B cell (primary cell): ENCODE data around the gene PSMB3. TPM values are rescaled to one million over a fixed set of nuclear protein-coding genes. Genes with fewer than 3 reads are reported as not detected.

Experiments
- ATAC-seq: fragments of 200-7000 bp; cut with Tn5 transposase; one replicate; pipeline ENCODE4 v1.10.0; 2021; ENCODE audit warnings: low read depth, mild to moderate bottlenecking, moderate number of reproducible peaks, moderate library complexity
- CTCF ChIA-PET: fragments of 350-600 bp; sonication (Branson Sonifier 250); formaldehyde crosslinking; loops from one replicate; lab custom pipeline; 2021; ENCODE audit warnings: antibody characterized with exemption, inconsistent platforms; lab: Charles Lee
- POLR2A ChIA-PET: fragments of 350-600 bp; sonication (Branson Sonifier 250); formaldehyde crosslinking; loops from one replicate; lab custom pipeline; 2021; ENCODE audit warnings: antibody characterized with exemption; lab: Charles Lee
- DNase-seq: peaks from one replicate; pipeline ENCODE4 v3.0.0; 2013
- H2AFZ ChIP-seq: 2 replicates; pipeline ENCODE4 v1.6.1; 2012; ENCODE audit warnings: mild to moderate bottlenecking, low read depth, low read length; ENCODE audit not compliant: insufficient read depth, poor library complexity, severe bottlenecking
- H3K27ac ChIP-seq, 2 donors: 1 replicate in 1 of 2; 2 replicates in 1 of 2; pipeline ENCODE4 v1.5.1; 2012 to 2013; ENCODE audit warnings: low read length in 2 of 2, mild to moderate bottlenecking in 2 of 2, moderate library complexity in 1 of 2
- H3K27me3 ChIP-seq, 4 experiments: fragments of 200-600 bp in 1 of 4; sonication (generic) in 1 of 4; replicated peaks in 1 of 4; 1 replicate in 2 of 4; 2 replicates in 2 of 4; pipeline versions ENCODE4 v1.6.1 to v1.7.0; 2013 to 2016; ENCODE audit warnings: low read length in 3 of 4, mild to moderate bottlenecking in 2 of 4, mixed read lengths in 1 of 4, moderate library complexity in 1 of 4; ENCODE audit not compliant: insufficient read depth in 4 of 4, control insufficient read depth in 3 of 4; ENCODE audit errors: control extremely low read depth in 1 of 4
- H3K36me3 ChIP-seq, 2 experiments: replicated peaks in 1 of 2; 1 replicate in 1 of 2; 2 replicates in 1 of 2; pipeline versions ENCODE4 v1.6.1 to v1.7.1; 2013; ENCODE audit warnings: low read length in 1 of 2; ENCODE audit not compliant: insufficient read depth in 2 of 2, control insufficient read depth in 1 of 2; ENCODE audit errors: control extremely low read depth in 1 of 2, extremely low read depth in 1 of 2
- H3K4me1 ChIP-seq, 2 donors: fragments of 200-600 bp in 1 of 2; sonication (generic) in 1 of 2; 1 replicate in 1 of 2; 2 replicates in 1 of 2; pipeline versions ENCODE4 v1.5.1 to v1.6.1; 2013 to 2017; ENCODE audit warnings: low read length in 2 of 2; ENCODE audit not compliant: control insufficient read depth in 2 of 2, insufficient read depth in 2 of 2
- H3K4me2 ChIP-seq: replicated peaks from 2 replicates; pipeline ENCODE3; 2012; ENCODE audit warnings: mild to moderate bottlenecking, low read depth, low read length; ENCODE audit not compliant: poor library complexity, severe bottlenecking
- H3K4me3 ChIP-seq, 5 experiments: fragments of 200-600 bp in 1 of 5; sonication (generic) in 1 of 5; 1 replicate in 3 of 5; 2 replicates in 2 of 5; pipeline versions ENCODE4 v1.5.1 to v1.7.0; 2011 to 2016; ENCODE audit warnings: low read length in 4 of 5, mild to moderate bottlenecking in 4 of 5, low read depth in 2 of 5, control low read depth in 1 of 5, moderate library complexity in 1 of 5; ENCODE audit not compliant: insufficient read depth in 1 of 5; ENCODE audit errors: control extremely low read depth in 1 of 5, extremely low read depth in 1 of 5
- H3K79me2 ChIP-seq: fragments of 200-600 bp; sonication (generic); one replicate; pipeline ENCODE4 v1.6.0; 2016; ENCODE audit warnings: low read length; ENCODE audit not compliant: control insufficient read depth, insufficient read depth
- H3K9ac ChIP-seq: fragments of 200-600 bp; sonication (generic); 2 replicates; pipeline ENCODE4 v1.6.1; 2017; ENCODE audit warnings: mild to moderate bottlenecking, low read length, moderate library complexity
- H3K9me3 ChIP-seq, 3 donors: one replicate each; pipeline versions ENCODE4 v1.6.1 to v1.7.1; 2013; ENCODE audit warnings: low read length in 2 of 3; ENCODE audit not compliant: control insufficient read depth in 2 of 3, insufficient read depth in 1 of 3; ENCODE audit errors: control extremely low read depth in 1 of 3
- H4K20me1 ChIP-seq: 2 replicates; pipeline ENCODE4 v1.6.0; 2012; ENCODE audit warnings: mild to moderate bottlenecking, low read length; ENCODE audit not compliant: insufficient read depth, control insufficient read depth, poor library complexity, severe bottlenecking
- H3K27ac Mint-ChIP-seq: one replicate; pipeline ENCODE4 v1.8.0; 2021; ENCODE audit warnings: mixed read lengths
- H3K27me3 Mint-ChIP-seq: one replicate; pipeline ENCODE4 v1.8.0; 2021; ENCODE audit warnings: mixed read lengths
- H3K4me1 Mint-ChIP-seq: one replicate; pipeline ENCODE4 v1.8.0; 2021; ENCODE audit warnings: mixed read lengths
- H3K4me3 Mint-ChIP-seq: one replicate; pipeline ENCODE4 v1.8.0; 2021; ENCODE audit warnings: mixed read lengths
- H3K9me3 Mint-ChIP-seq: one replicate; pipeline ENCODE4 v1.8.0; 2022; ENCODE audit warnings: mixed read lengths; ENCODE audit not compliant: insufficient read depth
- CTCF ChIP-seq: fragments of 200-600 bp; IDR thresholded peaks from one replicate; pipeline ENCODE4 v1.8.0; 2022; ENCODE audit warnings: antibody characterized with exemption, mild to moderate bottlenecking
- EZH2 ChIP-seq: IDR thresholded peaks from 2 replicates; pipeline ENCODE4 v1.6.1; 2012; ENCODE audit warnings: borderline replicate concordance, low read depth, mild to moderate bottlenecking, moderate library complexity, low read length; ENCODE audit not compliant: insufficient read depth, poor library complexity, severe bottlenecking
- WGBS: methylation state at CpG from one replicate; pipeline ENCODE4 v1.1.5; 2013; ENCODE audit warnings: missing lambda C conversion rate; ENCODE audit not compliant: insufficient coverage; 5-methylcytosine and 5-hydroxymethylcytosine counted together
- intact Hi-C: fragments of 100-400 bp; cut with micrococcal nuclease; formaldehyde crosslinking; loops from one replicate; pipeline ENCODE4 v1.10.0; 2022
- polyA plus RNA-seq: library from polyadenylated mRNA; depleted of rRNA; stranded (reverse); fragments of >200 nt; gene quantifications from 2 replicates; pipeline ENCODE4 v1.2.3, GENCODE V29; 2012
- total RNA-seq, 2 donors: library from RNA; stranded (reverse); fragments of 120-200 nt in 1 of 2; gene quantifications; 1 replicate in 1 of 2; 2 replicates in 1 of 2; pipeline versions ENCODE4 v1.2.3 to v1.2.4, GENCODE V29; 2013 to 2022

Gene PSMB3
- total and polyA plus RNA-seq, 2 donors (not counting 1 experiment from before 2014, with no cell fraction given): 109 to 184 TPM

GRCh38 chr17:38732376-38733281 lies 19.9 kb upstream of the PSMB3 start:
- no peak for TF ChIP-seq EZH2
- TF ChIP-seq CTCF: no peak
- H3K79me2 ChIP-seq: no peaks in the 10 kb centered on the region
- H3K27me3 ChIP-seq: no peaks in the 10 kb centered on the region
- H4K20me1 ChIP-seq: peaks cover 7% of the 10 kb centered on the region
- Mint-ChIP-seq H3K4me1 (peaks cover 50% of the 10 kb centered on the region), H3K27ac (peak overlapping the region; percentile 42), H3K4me3 (peak overlapping the region; percentile 87), H3K27me3 (no peaks in the 10 kb centered on the region), H3K9me3 (no peaks in the 10 kb centered on the region)
- no peak overlapping the region for H3K27ac ChIP-seq
- H3K4me3 ChIP-seq: no peak overlapping the region
- no peak overlapping the region for H2AFZ ChIP-seq
- WGBS: 94% methylated on average over 6 of the region's 7 CpGs
- CTCF ChIA-PET: interaction anchor here (1.1 to 6.4 kb wide), 5 partner anchors 20 to 239 kb away, joined by 3 to 54 read pairs (median 4); partner anchors contain the start of genes EPOP and PSMB3
- intact Hi-C loops: no loop called here
- POLR2A ChIA-PET: no interaction called here
- H3K4me2 ChIP-seq: no peak overlapping the region
- peaks cover 0 to 2% of the 10 kb centered on the region in 2 experiments for H3K36me3 ChIP-seq
- no peak overlapping the region for H3K9ac ChIP-seq
- peaks cover 0 to 13% (median 0%) of the 10 kb centered on the region in 3 donors for H3K9me3 ChIP-seq
- DNase-seq (no peak), ATAC-seq (no peak)
- peaks cover 26 to 48% of the 10 kb centered on the region in 2 donors for H3K4me1 ChIP-seq
